GM12891 (cell line): Measurements from ENCODE around the gene MVB12B.
A peak's percentile ranks its signal among the peaks of the same experiment; 100 is the strongest.

Source experiments
- DNase-seq: peaks from one replicate; pipeline ENCODE4 v3.0.0; 2011; ENCODE audit warnings: low spot score; ENCODE audit not compliant: insufficient read length
- FAIRE-seq: peaks from 2 replicates; lab custom pipeline; 2011; peaks lifted over from hg19 to GRCh38; lab: Jason Lieb, UNC
- PAX5 ChIP-seq: IDR thresholded peaks from 2 replicates; pipeline ENCODE4 v1.6.1; 2011; ENCODE audit warnings: low read length, moderate library complexity, mild to moderate bottlenecking; ENCODE audit not compliant: insufficient read depth, severe bottlenecking
- POLR2A ChIP-seq: IDR thresholded peaks from 2 replicates; pipeline ENCODE4 v1.6.1; 2011; ENCODE audit warnings: low read depth, low read length, control low read depth
- POLR2AphosphoS5 ChIP-seq: IDR thresholded peaks from 2 replicates; pipeline ENCODE4 v1.6.1; 2011; ENCODE audit warnings: low read depth, low read length, control low read depth
- POU2F2 ChIP-seq: IDR thresholded peaks from 2 replicates; pipeline ENCODE4 v1.6.1; 2011; ENCODE audit warnings: low read depth, mild to moderate bottlenecking, control low read depth, low read length, moderate library complexity
- SPI1 ChIP-seq: IDR thresholded peaks from 2 replicates; pipeline ENCODE4 v1.6.1; 2011; ENCODE audit warnings: low read depth, low read length, control low read depth
- TAF1 ChIP-seq: IDR thresholded peaks from 2 replicates; pipeline ENCODE4 v1.6.1; 2011; ENCODE audit warnings: low read depth, low read length, control low read depth

MVB12B gene

DNA sequence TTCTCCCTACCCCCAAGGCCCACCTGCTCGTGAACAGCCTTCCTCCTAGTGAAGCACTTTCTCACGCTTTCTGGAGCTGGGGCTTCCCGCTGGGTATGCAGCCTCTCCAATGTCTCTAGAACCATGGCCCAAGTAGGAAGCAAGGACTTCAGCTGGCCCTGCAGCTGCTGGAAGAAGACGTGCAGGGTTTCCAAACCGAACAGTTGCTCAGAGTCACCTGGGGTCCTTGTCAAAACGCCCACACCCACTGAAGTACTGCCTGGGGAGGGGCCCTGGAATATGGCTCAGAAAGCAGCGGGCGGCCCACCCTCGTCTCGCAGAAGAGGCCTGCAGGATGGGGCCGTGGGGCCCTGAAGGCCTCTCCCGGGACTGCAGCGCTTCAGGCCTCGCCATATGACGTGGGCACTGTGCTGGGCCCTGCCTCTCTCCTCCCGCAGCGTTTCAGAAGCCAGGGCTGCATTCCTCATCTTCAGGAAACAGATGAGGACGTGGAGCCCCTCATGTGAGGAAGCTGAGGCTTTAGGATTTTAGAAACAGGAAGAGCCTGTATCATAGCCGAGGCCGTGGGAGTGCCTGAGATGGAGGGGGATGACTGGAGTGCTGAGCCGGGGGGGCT is 171.1 kb downstream of the MVB12B start:
- TF ChIP-seq POU2F2 (no peak), POLR2AphosphoS5 (no peak), POLR2A (no peak), TAF1 (no peak), PAX5 (no peak), SPI1 (no peak)
- FAIRE-seq (no peak), DNase-seq (no peak)

GRCh38 chr9:126498331-126498730 is 171.7 kb downstream of the MVB12B start:
- FAIRE-seq, result no peak
- TF ChIP-seq SPI1 (no peak), POLR2AphosphoS5 (no peak), POLR2A (no peak), PAX5 (no peak), TAF1 (no peak), POU2F2 (no peak)
- DNase-seq, result no peak

DNA sequence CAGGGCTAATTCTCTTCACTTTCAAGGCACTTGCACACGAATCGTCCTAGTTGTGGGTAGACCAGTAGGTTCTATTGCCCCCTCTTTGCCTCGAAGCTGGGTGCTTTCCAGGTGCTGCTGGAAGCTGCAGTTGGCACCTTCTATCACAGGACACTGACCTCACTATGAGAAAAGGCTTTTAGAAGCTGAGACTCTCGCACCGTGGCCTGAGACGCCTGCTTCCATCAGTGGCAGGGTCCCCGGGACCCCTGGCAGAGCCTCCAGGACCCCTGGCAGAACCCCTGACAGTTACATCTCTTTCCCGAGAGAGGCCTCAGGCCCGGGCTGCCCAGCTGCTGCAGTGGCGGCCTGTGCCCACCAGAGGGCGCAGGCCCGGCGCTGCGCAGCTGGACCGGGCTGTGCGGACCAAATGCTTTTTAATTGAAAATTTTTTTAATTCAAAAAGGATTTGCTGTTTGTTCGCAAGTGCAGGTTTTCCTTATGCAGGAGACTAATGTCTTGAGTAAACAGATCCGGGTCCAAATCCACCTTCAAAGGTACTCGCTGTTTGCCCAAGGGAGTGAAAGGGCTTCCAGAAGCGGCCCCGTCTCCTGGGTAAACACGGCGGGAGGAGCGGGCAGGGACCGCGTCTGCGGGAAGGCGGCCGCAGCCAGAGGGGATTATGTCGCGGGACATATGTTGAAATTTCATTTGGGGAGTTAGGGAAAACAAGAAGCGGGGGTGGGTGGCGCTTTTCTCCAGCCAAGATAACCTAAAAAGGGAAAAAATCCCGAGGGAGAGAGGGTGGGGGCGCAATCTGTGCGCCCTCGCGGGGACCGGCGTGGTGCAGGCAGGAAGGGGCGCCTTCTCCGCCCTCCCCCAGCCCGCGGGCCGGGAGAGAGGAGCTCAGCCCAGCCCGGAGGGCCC is 172.6 kb downstream of the MVB12B start:
- TF ChIP-seq POLR2AphosphoS5, result no peak
- no peak for TF ChIP-seq POLR2A
- no peak for TF ChIP-seq SPI1
- no peak for TF ChIP-seq TAF1
- no peak for TF ChIP-seq POU2F2
- no peak for TF ChIP-seq PAX5
- DNase-seq, result peak; percentile 66
- FAIRE-seq, result peak; percentile 61

GRCh38 chr9:126499911-126500599 is 173.4 kb downstream of the MVB12B start:
- FAIRE-seq (no peak), DNase-seq (no peak)
- TF ChIP-seq POU2F2, result no peak
- no peak for TF ChIP-seq TAF1
- TF ChIP-seq PAX5, result no peak
- TF ChIP-seq SPI1, result no peak
- TF ChIP-seq POLR2A, result no peak
- no peak for TF ChIP-seq POLR2AphosphoS5

DNA sequence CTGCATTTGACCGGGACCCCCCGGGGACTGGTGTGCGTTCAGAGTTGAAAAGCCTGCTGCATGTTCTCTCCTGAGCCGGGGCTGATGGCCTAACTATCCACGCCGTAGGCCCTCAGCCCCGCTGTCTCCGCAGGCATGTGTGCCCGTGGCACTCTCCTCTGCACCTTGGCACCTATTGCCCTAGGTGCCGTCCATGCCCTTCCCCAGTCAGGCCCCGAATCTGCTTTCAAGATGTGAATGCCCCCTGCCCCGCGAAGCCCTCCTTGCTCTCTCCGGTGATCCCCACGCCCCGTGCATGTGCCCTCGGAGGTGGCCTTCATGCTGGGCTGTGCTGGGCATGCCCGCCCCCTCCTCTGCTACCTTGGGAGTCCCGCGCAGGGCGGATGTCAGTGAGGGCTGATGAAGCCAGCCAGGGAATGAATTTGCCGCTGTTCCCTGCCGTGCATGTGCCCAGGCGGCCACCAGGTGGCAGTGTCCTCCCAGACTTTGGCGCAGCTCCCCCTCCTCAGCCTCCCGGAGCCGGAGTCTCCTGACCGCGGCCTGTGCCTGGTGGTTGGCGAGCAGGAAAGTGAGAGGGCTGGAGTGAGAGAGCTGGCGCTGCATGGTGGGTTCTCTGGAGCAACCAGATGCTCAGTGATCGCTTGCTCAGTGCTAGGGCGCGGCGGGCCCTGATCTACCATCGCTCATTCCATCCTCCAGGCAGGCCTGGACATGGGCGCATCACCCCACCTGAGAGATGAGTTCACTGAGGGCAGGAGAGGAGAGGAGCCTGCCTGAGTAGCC is 174.2 kb downstream of the MVB12B start:
- DNase-seq (peak; percentile 88), FAIRE-seq (peak; percentile 87)
- TF ChIP-seq POLR2AphosphoS5, result no peak
- no peak for TF ChIP-seq POLR2A
- no peak for TF ChIP-seq TAF1
- no peak for TF ChIP-seq POU2F2
- no peak for TF ChIP-seq SPI1
- TF ChIP-seq PAX5, result no peak

DNA sequence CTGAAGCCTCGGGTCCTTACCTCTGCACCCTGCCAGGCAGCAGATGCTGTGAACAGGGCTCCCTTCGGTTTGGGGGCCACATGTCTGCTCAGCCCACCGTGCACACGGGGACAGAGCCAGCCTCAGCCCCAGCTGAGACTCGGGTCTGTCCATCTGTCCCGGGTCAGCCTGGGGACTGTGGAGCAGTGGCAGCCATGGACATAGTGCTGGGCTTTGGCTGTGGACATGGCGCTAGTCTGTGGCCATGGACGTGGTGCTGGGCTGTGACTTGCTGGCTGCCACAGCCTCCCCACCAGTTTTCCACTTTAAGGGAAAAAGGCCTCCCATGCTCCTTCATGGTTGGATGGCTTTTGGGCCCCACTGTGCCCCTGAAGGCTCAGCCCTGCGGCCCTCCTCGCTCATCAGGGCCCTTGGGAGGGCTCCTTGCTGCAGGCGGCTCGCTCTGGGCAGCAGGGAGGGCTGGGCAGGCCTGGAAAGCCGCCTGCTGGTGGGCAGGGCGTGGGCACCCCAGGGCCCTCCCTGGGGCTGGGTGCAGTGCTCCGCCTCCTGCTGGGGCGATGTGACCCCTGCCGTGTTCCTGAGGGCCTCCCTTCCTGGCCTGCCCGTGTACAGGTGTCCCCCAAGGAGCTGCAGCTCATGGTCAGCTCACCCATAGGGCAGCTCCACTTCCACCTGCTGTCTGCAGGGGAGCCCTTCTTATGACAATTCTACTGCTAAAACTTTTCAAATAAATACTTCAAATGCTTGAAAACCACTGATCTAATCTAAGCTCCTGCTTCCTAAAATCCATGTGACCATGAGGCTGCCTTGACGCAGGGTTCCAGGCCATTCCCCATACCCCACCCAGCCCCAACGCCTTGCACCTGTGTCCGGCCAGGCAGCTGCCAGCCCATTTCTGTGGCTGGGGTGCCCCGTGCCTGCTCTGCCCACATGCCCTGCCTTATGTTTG is 175.0 kb downstream of the MVB12B start:
- TF ChIP-seq POLR2A (no peak), POLR2AphosphoS5 (no peak), PAX5 (no peak), SPI1 (no peak), TAF1 (no peak), POU2F2 (no peak)
- no peak for DNase-seq

DNA sequence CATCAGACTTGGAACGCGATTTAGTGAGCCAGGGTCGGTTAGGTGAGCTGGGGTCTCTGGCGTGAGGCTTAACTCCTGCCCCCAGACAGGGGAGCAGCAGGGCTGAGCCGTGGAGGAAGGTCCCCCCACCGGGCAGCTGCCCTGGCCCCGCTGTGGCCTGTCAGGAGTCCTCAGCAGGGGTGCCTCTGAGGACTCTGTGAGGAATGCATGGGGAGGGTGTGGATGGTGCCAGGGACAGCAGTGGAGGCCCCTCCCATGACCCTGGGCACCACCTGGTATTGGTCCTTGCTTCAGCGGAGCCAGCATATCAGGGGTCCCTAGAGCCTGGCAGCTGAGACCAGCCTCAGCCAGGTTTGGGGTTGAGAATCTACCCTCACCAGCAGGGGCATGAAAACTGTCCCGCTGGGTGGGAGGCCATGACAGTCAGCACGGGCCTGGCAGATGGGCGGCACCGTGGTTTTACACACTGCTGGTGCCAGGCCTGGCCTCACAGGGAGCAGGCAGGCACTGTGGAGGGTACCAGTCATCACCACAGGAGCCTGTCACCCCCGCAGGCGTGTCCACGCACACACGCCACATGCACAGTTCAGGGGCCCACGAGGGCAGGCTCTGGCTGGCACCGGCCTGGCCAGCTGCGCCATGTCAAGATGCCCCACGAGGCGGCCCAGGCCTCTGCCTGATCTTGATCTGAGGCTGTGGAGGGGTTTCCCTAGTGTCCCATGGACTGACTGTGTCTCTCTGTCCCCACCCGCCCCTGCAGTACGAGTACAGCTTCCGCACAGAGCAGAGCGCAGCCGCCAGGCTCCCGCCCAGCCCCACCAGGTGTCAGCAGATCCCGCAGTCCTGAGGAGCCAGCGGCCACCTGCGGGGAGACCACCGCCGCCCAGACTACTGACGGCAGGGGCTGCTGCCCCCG is 176.0 kb downstream of the MVB12B start:
- FAIRE-seq, result no peak
- TF ChIP-seq POLR2AphosphoS5, result no peak
- TF ChIP-seq SPI1, result no peak
- no peak for TF ChIP-seq POLR2A
- TF ChIP-seq TAF1, result no peak
- no peak for TF ChIP-seq PAX5
- no peak for TF ChIP-seq POU2F2
- no peak for DNase-seq

More for the DNA sequence above, 175.0 kb downstream of the MVB12B start:
- no peak for FAIRE-seq
